Ishikawa (cell line): Measurements from ENCODE around the gene KLRG1.

Source experiments
- CEBPB ChIP-seq: IDR thresholded peaks from 2 replicates; pipeline ENCODE4 v1.6.1; 2012
- CREB1 ChIP-seq: IDR thresholded peaks from 2 replicates; pipeline ENCODE4 v1.6.1; 2012; ENCODE audit warnings: low read depth
- EGR1 ChIP-seq: IDR thresholded peaks from 2 replicates; pipeline ENCODE4 v1.6.1; 2012
- EP300 ChIP-seq: IDR thresholded peaks from 2 replicates; pipeline ENCODE4 v1.6.1; 2012; ENCODE audit warnings: borderline replicate concordance
- FOXM1 ChIP-seq: IDR thresholded peaks from 2 replicates; pipeline ENCODE4 v1.6.1; 2012; ENCODE audit warnings: low read depth, borderline replicate concordance
- MAX ChIP-seq: IDR thresholded peaks from 2 replicates; pipeline ENCODE4 v1.6.1; 2012
- NFIC ChIP-seq: IDR thresholded peaks from 2 replicates; pipeline ENCODE4 v1.6.1; 2012
- RAD21 ChIP-seq: IDR thresholded peaks from 2 replicates; pipeline ENCODE4 v1.6.1; 2012; ENCODE audit warnings: low read depth
- TAF1 ChIP-seq: IDR thresholded peaks from 2 replicates; pipeline ENCODE4 v1.6.1; 2012; ENCODE audit warnings: low read depth, mild to moderate bottlenecking
- TCF12 ChIP-seq: IDR thresholded peaks from 2 replicates; pipeline ENCODE4 v1.6.1; 2012; ENCODE audit warnings: low read depth
- TEAD4 ChIP-seq: IDR thresholded peaks from 2 replicates; pipeline ENCODE4 v1.6.1; 2012
- YY1 ChIP-seq: IDR thresholded peaks from 2 replicates; pipeline ENCODE4 v1.6.1; 2012; ENCODE audit warnings: low read depth
- ZBTB7A ChIP-seq: IDR thresholded peaks from 2 replicates; pipeline ENCODE4 v1.6.1; 2012; ENCODE audit warnings: low read depth
- TF ChIP-seq, protein P1 (sequence below): IDR thresholded peaks from 2 replicates; pipeline ENCODE4 v1.6.1; 2012
- TF ChIP-seq, protein P2 (sequence below): IDR thresholded peaks from 2 replicates; pipeline ENCODE4 v1.6.1; 2012; ENCODE audit warnings: low read depth, mild to moderate bottlenecking

The KLRG1 gene

DNA sequence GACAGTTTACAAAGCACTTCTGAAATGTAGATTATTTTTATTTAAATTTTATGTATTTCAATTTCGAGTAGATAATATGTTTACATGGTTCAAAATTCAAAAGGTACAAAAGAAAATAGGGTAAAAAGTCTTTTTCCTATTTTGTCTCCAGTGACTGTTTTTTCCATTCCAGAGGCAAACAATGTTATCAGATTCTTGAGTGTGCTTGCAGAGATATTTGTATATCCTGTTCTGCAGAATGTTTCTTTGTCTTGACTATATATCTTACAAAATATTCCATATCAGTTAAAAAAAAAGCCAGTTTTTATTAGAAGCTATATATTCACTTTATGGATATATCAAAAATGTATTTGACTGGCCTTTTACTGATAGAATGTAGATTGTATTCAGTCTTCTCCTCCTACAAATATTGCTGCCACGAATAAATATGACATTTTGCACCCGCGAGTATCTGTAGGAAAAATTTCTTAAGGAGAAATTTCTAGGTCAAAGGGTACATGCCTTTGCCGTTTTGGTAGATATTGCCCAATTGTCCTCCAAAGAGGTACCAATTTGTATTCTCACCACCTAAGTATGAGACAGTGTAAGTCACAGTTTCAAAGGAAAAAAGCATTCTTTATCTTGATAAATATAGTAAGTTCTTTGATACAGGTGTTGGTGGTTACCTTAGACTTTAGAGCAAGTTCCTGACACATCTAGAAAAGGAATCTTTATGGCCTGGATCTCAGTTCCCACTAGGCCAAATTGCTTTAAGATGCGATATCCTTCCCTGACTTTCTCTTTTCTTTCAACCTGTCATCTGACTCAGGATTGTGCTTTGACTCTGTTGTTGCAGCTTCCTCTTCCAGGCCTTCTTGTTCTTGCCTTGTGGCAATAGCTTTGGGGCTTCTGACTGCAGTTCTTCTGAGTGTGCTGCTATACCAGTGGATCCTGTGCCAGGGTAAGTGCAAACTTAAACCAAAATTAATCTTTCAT lies 2.3 kb downstream of the KLRG1 start:
- TF ChIP-seq, protein P1, sequence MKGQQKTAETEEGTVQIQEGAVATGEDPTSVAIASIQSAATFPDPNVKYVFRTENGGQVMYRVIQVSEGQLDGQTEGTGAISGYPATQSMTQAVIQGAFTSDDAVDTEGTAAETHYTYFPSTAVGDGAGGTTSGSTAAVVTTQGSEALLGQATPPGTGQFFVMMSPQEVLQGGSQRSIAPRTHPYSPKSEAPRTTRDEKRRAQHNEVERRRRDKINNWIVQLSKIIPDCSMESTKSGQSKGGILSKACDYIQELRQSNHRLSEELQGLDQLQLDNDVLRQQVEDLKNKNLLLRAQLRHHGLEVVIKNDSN = no peak
- TF ChIP-seq, protein P2, sequence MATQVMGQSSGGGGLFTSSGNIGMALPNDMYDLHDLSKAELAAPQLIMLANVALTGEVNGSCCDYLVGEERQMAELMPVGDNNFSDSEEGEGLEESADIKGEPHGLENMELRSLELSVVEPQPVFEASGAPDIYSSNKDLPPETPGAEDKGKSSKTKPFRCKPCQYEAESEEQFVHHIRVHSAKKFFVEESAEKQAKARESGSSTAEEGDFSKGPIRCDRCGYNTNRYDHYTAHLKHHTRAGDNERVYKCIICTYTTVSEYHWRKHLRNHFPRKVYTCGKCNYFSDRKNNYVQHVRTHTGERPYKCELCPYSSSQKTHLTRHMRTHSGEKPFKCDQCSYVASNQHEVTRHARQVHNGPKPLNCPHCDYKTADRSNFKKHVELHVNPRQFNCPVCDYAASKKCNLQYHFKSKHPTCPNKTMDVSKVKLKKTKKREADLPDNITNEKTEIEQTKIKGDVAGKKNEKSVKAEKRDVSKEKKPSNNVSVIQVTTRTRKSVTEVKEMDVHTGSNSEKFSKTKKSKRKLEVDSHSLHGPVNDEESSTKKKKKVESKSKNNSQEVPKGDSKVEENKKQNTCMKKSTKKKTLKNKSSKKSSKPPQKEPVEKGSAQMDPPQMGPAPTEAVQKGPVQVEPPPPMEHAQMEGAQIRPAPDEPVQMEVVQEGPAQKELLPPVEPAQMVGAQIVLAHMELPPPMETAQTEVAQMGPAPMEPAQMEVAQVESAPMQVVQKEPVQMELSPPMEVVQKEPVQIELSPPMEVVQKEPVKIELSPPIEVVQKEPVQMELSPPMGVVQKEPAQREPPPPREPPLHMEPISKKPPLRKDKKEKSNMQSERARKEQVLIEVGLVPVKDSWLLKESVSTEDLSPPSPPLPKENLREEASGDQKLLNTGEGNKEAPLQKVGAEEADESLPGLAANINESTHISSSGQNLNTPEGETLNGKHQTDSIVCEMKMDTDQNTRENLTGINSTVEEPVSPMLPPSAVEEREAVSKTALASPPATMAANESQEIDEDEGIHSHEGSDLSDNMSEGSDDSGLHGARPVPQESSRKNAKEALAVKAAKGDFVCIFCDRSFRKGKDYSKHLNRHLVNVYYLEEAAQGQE = no peak
- TF ChIP-seq EP300 (no peak), MAX (no peak), YY1 (no peak), TCF12 (no peak), RAD21 (no peak), TEAD4 (no peak), CEBPB (no peak), FOXM1 (no peak), ZBTB7A (no peak), CREB1 (no peak), NFIC (no peak), TAF1 (no peak), EGR1 (no peak)

DNA sequence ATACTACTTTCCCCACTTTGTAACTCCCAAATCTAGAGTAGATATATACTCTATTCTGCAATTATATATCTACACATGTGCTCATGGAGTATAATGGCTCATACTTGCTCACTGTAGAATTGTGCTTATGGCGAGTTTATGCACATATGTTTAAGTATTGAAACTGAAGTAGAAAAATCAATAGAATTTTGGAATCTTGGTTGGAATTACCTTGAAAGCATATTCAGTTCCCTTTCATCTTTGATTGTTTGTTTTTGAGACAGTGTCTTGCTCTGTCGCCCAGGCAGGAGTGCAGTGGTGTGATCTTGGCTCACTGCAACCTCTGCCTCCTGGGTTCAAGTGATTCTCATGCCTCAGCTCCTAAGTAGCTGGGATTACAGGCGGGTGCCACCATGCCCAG lies 4.5 kb downstream of the KLRG1 start:
- TF ChIP-seq EGR1 = no peak
- no peak for TF ChIP-seq RAD21
- no peak for TF ChIP-seq NFIC
- TF ChIP-seq CREB1 = no peak
- no peak for TF ChIP-seq TAF1
- TF ChIP-seq, protein P1 = no peak
- TF ChIP-seq MAX = no peak
- TF ChIP-seq, protein P2 = no peak
- TF ChIP-seq CEBPB = no peak
- TF ChIP-seq FOXM1 = no peak
- no peak for TF ChIP-seq TCF12
- no peak for TF ChIP-seq YY1
- no peak for TF ChIP-seq TEAD4

- TF ChIP-seq CREB1 (no peak), EP300 (no peak)
These were observed 5.9 kb downstream of the KLRG1 start for GRCh38 chr12:8995021-8995775.

DNA sequence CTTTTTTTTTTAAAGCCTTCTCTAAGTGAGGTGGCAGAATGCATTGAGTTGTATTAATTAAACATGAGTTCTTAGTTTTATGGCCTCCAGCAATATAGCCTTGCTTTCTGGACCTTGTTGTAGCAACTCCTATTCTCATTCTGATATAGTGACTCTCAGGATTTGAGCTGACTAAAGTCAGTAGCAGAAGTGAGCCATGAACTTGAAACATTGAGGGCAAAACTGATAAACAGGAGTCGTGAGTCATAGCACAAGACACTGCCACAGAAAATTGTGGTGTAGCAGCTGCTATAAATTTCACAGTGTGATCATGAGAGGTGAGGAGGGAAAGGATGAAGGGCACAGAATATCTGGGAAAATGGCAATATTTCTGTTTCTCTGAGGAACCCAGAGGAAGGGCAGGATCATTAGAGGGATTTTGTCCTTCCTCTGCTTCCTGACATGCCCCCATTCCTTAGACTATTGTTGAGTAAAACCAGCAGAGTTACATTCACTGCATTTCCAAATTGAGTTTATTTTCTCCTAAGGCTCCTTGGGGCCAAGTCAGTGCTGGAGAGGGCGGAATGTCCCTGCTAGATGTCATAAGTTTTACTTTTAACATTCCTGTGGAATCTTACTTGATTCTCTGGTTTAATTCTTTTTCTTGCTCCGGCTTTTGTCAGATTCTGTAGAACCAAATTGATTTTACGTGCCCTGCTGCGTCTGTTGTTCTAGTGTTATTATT lies 7.5 kb downstream of the KLRG1 start:
- TF ChIP-seq MAX (no peak), NFIC (no peak), ZBTB7A (no peak), TCF12 (no peak), YY1 (no peak), TEAD4 (no peak)
- TF ChIP-seq, protein P1 = no peak
